Fibroblast of skin of left quadriceps (primary cell): Measurements from ENCODE around the gene TRIM3.

Source experiments
- DNase-seq, 2 experiments: peaks; one replicate each; pipeline ENCODE4 v3.0.0-alpha.2; 2013; ENCODE audit warnings: low read depth in 2 of 2

Gene TRIM3

DNA sequence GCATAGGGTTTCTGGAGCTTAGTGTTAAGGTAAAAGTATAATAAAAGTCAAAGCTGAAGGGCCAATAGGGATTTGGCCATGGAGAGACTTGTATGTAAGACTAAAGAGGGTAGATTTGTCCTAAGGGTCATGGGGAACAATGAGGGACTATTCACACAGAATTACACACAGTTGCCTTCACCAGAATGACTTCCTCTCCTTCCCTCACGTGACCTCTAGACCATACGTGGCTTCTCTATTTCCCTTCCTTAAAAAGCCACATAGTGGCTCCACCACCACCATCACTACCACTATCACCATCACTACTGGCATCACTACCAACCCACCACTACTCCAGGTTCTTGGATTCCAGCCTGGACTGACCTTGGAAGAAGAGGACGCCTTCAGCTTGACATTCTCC, 35.7 kb downstream of the TRIM3 start:
- no peak for DNase-seq

DNA sequence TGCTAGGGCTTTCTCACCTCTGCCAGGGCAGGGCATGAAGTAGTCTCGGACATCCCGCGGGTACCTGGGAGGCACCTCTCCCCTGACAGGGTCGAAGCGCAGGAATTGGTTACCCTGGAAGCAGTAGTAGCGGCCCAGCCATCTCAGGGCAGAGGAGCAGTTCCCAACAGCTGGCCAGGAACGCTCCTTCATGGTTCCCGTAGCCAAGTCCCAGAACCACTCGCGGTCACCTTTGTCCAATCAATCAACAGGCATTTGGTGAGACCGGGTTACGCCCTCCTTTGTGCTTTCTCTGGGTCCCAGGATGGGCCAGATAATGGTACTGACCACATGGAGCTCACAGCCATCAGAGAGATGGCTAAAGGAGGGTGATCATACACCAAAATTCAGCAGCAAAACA, 36.3 kb downstream of the TRIM3 start:
- DNase-seq = no peak

DNA sequence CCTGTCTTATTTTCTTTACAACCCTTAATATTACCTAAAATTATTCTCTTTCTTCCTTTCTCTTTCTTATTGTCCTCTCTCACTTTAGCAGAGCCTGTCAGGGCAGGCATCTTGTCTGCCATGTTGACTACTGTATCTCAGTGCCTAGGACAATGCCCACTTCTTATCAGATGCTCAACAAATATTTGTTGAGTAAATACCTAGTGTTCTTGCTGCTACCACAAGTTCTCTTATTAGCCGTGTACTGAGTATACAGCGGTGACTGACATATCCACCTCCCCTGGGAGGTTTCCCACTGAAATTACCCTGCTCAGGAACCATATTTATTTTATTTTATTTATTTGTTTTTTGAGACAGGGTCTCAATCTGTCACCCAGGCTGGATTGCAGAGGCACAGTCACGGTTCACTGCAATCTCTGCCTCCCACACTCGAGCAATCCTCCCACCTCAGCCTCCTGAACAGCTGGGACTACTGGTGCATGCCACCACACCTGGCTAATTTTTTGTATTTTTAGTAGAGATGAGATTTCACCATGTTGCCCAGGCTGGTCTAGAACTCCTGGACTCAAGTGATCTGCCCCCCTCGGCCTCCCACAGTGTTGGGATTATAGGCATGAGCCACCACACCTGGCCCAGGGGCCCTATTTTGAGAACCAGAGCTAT, 39.6 kb downstream of the TRIM3 start:
- no peak for DNase-seq

DNA sequence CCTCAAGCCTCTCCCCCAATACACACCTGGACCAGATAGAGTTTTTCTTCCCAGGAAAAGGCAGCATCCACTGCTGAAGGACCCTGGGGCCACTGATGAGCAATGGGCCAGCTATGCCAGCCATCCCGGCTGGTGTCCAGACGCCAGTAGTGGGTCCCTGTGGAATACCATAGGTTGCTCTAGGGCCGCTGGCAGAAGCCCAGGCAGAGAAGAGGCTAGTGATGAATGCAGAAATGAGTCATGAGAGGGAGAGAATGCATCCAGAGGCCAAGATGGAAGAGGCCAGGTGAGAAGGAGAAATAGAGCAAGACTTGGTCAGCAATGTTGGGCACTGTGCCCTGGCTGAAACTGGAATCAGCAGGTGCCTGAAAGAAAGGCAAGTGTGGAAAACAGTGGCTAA, 41.9 kb downstream of the TRIM3 start:
- DNase-seq = peak in 1 of 2 experiments; percentile 41

DNA sequence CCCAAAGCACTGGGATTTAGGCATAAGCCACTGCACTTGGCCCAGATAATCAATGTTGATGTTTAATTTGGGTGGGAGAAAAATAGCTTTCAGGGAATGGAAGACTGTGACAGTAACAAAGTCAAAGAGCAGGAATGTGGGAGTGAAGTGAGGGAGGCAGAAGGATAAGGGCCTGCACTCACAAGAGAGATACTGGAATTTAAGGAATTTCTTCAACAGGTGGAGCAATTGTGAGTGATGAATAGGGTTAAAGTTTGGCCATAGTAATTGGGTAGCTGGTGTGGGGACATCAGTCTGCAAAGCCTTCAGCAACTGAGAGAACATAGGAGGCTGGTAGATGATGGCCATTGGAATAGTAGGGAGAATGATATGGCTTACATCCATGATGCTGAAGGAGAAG, 46.2 kb downstream of the TRIM3 start:
- DNase-seq = no peak

DNA sequence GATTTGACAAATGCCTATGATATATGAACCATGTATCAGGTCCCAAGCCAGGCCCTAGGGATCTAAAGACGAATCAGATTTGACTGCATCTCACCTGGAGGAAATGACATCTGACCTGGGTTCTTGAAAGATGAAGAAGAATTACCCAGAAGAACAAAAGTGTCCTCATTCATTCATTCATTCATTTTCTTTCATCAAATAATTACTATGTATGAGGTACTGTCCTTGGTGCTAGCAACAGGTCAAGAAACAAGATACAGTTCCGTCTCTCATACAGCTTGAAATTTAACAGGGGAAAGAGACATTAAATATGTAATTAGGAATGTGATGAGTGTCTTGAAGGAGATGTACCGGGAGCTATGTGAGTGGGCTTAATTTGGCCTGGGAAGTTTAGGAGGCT, 53.1 kb downstream of the TRIM3 start:
- DNase-seq = no peak

DNA sequence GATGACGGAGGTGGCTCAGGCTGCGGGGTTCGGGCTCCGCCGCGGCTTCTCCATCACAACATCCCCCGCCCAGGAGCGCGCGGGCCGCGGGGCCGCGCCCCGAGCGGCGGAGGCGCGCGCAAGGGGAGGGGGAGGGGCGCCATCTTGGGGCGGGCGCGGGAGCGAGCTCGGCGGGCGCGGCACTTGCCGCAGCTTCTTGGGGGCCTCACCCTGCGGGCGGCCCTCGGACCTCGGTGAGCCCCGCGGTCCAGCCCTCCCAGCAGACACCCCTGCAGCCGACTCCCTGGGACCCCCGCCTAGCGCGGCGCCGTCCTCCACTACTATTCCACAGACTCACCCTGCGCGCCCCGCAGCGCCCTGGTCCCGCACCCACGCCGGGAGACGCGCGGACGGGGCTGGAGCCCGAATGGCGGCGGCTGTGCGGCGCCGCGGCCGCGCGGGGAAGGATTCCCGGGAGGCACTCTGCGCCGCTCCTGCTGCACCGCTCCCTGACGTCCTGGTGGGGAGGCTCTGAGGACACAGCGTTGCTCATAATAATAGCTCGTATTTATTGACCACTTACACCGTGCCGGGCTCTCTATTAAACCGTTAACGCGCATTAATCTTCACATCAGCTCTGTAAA, 54.6 kb downstream of the TRIM3 start, which contains the start of gene APBB1:
TSS of gene APBB1 (minus strand) at position 86 of the 623 bp plus-strand sequence. CDS start 7,747 bp downstream, outside the sequence.
- DNase-seq = peak in 1 of 2 experiments; percentile 29

DNA sequence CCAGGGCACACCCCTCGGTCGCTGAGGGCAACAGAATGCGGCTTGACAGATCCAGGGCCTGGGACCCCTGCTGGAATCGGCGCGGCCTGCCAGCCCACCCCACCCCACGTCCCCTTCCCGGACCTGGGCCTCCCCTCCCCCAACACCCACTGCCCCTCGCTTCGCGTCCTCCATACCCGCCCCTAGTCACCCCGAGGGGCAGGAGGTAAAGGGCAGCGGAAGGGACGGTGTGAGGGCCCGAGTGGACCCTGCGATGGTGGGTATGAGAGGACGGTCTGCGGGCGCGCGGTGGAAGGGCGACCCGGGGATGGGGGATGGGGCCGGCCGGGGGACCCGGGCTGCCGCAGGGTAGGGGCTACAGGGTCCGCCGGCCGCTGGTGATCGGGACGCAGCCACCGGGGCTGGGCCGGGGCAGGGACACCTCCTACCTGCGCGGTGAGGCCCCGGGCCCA, 55.2 kb downstream of the TRIM3 start:
- no peak for DNase-seq

DNA sequence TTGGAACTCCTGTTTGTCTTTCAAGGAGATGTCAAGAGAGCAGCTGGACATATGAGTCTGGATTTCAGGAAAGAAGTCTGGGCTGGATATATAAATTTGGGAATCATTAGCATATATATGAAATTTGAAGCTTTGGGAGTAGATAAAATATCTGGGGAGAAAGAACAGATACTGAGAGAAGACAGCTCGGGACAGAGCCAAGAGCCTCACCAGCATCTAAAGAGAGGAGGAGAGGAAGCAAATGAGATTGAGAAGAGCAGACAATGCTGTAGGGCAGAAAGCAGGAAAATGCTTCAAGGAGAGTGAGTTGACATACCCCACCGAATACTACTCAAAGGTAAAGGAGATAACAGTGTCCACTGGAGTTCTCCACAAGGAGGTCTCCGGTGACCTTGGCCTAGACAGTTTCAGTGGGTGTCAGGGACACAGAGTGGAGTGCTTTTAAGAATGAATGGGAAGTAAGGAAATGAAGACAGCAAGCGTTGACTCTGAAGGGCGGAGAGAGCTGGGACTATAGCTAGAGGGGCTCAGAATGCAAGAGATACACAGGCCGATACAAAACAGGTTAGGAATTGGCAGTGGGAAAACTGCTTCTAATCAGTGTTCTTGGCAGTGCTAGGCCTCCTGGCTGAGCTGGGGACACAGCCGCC, 55.7 kb downstream of the TRIM3 start:
- DNase-seq = no peak

DNA sequence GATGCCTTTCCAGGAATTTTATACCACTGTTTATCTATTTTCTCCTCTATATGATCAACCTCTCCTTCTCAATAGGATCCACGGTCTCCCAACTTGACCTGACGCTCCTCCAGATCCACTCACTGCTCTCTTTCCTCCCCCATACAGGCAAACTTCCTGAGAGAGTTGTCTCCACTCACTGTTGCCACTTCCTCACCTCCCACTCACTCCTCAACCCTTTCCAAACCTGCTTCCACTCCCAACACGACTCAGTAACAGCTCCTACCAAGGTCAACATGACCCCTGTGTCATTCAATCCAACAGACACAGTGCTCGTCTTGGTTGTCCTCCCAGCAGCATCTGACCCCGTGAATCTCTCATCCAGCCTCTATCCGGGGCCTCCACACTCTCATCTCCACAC, 57.9 kb downstream of the TRIM3 start:
- DNase-seq = no peak

DNA sequence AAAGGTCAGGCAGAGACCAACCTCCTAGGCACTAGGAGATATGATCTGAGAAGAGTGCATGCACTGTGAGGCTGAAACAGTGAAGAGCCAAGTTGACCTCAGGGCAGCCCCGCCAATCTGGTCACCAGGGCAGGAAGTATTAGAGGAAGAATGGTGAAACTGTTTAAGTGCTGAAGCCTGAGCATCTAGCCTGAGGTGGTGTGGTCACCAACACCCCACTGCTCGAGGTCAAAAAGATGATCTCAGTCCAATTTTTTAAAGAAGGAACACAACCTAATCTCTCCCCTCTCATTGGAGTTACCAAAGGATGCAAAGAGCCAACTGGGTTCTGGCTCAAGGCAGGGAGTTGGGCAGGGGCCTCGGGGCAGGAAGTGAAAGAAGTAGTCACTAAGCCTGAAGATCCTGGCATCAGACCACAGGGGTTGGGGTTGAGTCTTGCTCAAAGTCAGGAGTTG, 58.8 kb downstream of the TRIM3 start:
- no peak for DNase-seq

DNA sequence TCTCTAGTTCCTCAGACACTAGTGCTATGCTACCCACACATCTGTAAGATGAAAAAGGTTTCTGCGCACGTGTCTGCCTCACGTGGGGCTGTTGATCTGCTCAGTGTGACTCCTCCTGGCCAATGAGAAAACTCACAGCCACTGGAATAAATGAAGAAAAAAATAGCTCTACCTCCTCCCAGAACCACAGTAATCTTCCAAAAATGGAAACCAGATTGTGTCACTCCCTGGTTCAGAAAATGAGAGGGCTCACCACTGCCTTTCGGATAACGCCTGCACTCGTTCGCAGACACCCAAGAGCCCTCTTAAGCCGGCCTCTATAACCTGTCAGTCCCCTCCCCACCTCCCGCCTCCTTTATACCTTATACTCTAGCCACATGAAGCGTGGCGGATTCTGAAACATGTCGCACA, 59.9 kb downstream of the TRIM3 start:
- no peak for DNase-seq

DNA sequence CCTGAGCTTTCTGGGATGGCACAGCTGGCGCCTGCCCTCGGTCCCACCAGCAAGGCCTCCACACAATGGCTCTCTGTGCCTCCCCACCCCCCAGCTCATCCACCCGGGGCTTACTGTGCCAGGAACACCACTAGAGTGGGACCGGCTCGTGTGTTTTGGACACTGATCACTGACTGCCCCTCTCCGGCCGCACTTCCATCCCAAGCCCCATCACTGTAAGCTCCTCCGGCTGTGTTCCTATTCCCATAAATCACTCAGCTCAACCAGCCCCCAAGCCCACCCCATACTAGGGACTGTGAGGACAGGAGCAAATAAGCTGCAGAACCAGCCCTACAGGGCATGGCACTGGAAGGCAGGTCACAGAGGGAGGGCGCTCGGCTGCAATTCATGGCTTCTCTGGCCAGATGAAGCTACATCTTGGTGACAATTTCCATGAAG, 62.1 kb downstream of the TRIM3 start:
- no peak for DNase-seq

DNA sequence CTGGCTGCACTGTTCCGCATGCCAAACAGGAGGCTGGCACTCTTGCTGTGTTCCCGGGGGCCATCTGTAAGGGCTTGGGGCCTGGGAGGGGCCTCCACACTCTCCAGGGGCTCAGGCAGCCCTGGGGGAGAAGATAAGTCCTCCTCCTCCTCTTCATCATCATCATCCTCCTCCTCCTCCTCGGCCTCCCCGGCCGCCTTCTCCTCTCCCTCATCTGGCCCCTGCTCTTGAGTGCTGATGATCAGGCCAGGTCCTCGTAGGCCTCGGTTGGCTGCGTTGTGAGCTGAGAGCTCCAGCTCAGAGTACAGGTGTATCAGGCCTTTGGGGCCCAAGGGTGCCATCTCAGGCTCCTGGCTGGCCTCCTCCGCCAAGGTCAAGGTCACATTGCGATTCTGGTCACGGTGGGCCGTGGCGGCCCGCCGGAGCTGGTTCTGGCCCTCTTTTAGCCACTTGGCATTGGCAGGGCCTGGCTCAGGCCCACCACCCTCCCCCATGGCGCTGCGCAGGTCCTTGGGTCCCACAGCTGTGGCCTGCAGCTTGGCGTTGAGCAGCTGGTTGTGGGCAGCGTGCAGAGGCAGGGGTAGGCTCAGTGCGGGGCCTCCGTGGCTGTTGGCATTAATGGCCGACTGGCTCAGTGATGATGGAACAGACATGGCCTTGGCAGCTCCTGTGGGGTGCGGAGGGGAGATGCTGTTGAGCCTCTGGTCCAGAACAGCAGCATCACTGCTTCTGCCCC, 62.9 kb downstream of the TRIM3 start:
- no peak for DNase-seq

DNA sequence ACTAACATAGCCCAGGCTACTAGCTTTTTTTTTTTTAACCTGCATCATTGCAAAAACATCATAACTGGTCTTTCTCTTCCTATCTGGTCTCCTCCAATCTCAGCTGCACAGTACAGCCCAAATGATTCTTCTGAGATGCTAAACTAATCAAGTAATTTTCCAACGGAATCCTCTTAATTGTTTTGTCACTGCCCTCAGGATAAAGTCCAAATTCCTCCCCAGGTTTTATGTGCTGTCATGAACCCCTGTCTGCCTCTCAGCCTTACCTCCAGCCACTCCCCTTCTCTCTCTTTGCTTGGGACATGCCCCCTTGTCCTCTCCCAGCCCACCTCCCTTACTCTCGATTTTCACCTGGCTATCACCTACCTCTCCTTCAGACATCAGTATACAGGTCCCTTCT, 67.4 kb downstream of the TRIM3 start:
- no peak for DNase-seq

DNA sequence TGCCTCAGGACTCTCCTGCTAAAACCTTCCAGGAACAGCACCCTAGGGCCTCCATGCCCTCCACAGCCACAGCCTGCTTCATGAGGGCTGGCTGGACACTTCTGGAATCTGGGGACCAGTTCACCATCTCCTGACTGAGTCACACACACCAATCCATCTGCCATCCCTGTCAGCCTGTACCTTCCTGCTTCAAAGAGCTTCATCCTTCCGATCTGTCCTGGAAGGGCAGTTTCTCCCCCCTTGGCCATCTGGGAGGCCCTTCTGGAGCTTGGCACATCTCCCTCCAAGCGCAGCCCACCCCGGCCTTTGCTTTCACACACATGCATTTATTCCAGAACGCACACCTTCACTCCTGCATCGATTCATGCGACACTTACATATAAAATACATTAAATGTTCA, 67.9 kb downstream of the TRIM3 start:
- no peak for DNase-seq

DNA sequence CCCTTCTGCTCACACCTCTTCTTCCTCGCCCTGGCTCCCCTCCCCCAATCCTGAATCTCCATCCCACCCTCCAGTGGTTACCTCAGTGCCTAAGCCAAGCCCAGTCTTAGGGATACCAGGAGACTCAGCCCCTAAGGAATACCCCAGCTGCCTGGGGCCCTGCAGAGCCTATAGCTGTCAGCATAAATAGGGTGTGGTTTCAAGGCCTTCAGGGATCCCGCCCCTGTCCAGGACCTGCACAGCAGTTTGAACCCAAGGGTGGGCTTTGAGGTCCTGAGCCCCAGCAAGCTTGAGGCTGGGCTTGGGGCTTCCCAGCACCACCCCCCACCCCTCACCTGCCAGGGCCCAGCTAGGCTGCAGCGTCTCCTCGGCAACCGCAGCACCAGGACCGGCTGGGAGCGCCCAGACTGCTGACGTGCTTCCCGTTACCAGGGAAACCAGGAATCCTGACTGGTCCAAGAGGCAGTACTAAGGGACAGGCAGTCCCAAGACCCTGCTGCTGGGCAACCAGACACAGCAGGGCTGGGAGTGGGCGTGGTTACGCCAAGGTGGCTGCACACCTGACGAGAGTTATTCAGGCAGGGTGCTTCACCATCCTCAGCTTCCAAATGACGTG, 68.6 kb downstream of the TRIM3 start:
- DNase-seq = no peak

DNA sequence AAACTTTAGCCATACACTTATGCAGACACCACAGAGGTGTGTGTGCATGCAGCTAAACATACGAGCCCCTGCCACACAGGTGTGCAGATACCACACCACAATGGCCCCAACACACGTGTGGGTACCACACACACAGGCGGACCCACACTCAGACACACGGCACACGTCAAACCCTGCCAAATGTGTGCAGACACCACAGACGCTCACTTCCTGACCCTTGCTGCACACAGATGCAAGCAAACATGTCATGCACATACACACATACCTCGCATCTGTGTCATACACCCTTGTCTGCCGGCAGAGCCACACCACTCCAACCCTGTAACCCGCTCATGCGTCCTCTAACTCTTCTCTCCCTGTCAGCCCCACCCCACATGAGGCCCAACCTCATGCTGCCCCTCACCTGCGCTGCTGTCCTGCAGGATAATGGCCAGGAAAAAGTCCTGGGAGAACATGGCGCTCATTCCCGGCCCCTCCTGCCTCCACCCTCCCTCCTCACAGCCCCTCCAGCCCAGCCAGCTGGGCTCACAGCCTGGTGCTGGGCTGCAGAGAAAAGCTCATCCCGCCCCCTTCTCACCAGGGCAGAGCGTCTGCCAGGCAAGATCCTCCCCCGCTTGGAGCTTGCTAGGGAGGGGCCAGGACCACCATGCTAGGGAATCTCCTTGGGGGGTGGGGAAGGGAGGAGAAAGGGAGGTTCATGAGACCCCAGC, 69.2 kb downstream of the TRIM3 start:
- no peak for DNase-seq

DNA sequence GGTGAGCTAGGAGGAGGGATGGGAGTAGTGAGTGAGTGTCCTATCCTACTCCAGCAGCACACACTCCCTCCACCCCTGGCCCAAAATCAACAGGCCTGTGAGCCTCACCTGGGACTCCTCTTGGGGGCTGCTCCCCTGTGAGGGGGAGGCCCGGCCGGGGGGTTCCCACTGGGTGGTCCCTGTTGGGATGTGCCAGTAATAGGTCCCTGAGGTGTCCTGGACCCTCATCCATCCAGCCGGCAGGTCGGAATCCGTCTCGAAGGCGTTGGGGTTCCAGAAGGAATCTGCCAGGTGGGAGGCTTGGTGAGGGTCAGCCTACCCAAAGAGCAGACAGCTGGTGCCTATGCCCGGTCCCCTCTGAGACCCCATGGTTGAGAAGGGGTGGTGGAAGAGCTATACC, 70.2 kb downstream of the TRIM3 start:
- DNase-seq = no peak

DNA sequence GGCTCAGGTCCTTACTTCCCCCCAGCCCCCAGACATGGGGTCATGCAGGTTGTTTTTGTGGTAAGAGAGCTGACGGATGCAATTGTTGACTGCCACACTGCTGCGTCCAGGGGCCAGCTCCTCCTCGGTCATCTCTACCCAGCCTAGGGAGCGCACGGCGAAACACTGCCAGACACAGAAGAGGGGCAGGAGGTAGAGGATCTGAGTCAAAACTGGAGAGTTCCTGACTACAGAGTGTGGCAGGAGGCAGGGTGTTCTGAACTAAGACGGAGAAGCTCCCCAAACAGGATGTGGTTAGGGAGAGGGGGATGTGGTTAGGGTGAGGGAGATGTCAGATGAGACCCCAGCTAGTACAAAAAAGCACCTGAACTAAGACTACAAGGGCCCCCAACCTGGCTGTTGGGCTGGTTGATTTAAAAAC, 71.2 kb downstream of the TRIM3 start:
- DNase-seq = no peak

DNA sequence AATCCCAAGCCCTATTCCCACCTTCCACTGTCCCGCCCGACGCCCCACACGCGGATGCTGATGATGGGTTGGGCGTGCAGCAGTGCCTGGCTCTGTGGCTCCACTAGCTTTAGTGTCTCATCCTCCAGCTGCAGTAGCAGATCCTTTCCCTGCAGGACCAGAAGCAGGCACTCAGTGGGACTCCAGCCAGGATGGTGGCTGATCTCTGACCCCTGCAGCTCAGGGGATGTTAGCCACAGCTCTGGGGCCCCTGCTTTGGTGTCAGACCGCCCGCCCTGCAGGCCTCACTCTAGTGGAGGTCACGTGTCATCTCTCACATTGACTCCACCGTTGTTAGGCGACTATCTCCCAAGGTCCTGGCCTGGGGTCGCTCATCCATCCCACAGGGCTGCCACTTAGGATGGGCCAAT, 71.7 kb downstream of the TRIM3 start:
- DNase-seq = no peak
